ENCODE data around the gene SUCNR1.

- TF ChIP-seq ZNF274 (IDR thresholded peaks at IDR 0.05; ENCODE audit: low read depth, low read length), result no peak
- TF ChIP-seq SUZ12 (IDR thresholded peaks at IDR 0.05; ENCODE audit: extremely low read depth, insufficient read depth, insufficient read length), result no peak
These were observed 13.5 kb upstream of the SUCNR1 start for GRCh38 chr3:151859905-151860304.

All from NT2/D1 (cell line).